Gastroesophageal sphincter (tissue), 3 donors: ENCODE results near the gene TIMM8A.

Experiments used
- CTCF ChIP-seq, 4 experiments: fragments of 200-600 bp in 2 of 4; fragments of 450-650 bp in 2 of 4; sonication (generic) in 1 of 4; IDR thresholded peaks; one replicate each; pipeline ENCODE4 v1.5.1; 2017 to 2019; ENCODE audit warnings: antibody characterized with exemption in 4 of 4, mild to moderate bottlenecking in 2 of 4, moderate library complexity in 2 of 4
- EP300 ChIP-seq: sonication (generic); formaldehyde crosslinking; IDR thresholded peaks from one replicate; pipeline ENCODE4 v1.6.1; 2017; ENCODE audit warnings: antibody characterized with exemption, mild to moderate bottlenecking
- POLR2A ChIP-seq, 2 donors: fragments of 450-650 bp; IDR thresholded peaks; one replicate each; pipeline ENCODE4 v1.6.1; 2017; ENCODE audit warnings: antibody characterized with exemption in 2 of 2, mild to moderate bottlenecking in 2 of 2, moderate library complexity in 1 of 2
- POLR2AphosphoS5 ChIP-seq: sonication (generic); formaldehyde crosslinking; IDR thresholded peaks from one replicate; pipeline ENCODE4 v1.6.1; 2017; ENCODE audit warnings: antibody characterized with exemption

GRCh38 chrX:101365301-101365795 is 16.8 kb upstream of the TIMM8A start:
- TF ChIP-seq CTCF (IDR thresholded peaks at IDR 0.05) (no peak), EP300 (no peak), POLR2A (IDR thresholded peaks at IDR 0.05) (no peak), POLR2AphosphoS5 (no peak)
